ENCODE results near the gene GSTM3.

GRCh38 chr1:109781806-109782205 lies 41.0 kb upstream of the GSTM3 start:
- TF ChIP-seq EZH2 (IDR thresholded peaks at IDR 0.05; ENCODE audit: borderline replicate concordance) = no peak
- no peak for TF ChIP-seq CTCF (IDR thresholded peaks at IDR 0.05; ENCODE audit: poor library complexity)
